DND-41 (cell line): Measurements from ENCODE around the gene GSDMA.

ENCODE experiments used
- ATAC-seq: fragments of 200-7000 bp; cut with Tn5 transposase; 3 replicates; pipeline ENCODE4 v1.9.1; 2021; ENCODE audit warnings: low read depth; ENCODE audit not compliant: insufficient read depth
- DNase-seq: peaks from one replicate; pipeline ENCODE4 v3.0.0-alpha.2; 2020
- H2AFZ ChIP-seq: 2 replicates; pipeline ENCODE4 v1.6.0; 2012; ENCODE audit warnings: low read depth, low read length
- H3K27ac ChIP-seq: 2 replicates; pipeline ENCODE4 v1.5.1; 2012; ENCODE audit warnings: low read length, inconsistent platforms
- H3K27me3 ChIP-seq: fragments of 200-600 bp; sonication (generic); 2 replicates; pipeline ENCODE4 v1.6.0; 2012; ENCODE audit warnings: low read length, mild to moderate bottlenecking, inconsistent platforms; ENCODE audit not compliant: insufficient read depth, poor library complexity
- H3K36me3 ChIP-seq: 2 replicates; pipeline ENCODE4 v1.5.1; 2012; ENCODE audit warnings: low read length, inconsistent platforms; ENCODE audit not compliant: insufficient read depth
- H3K4me1 ChIP-seq: 2 replicates; pipeline ENCODE4 v1.5.1; 2012; ENCODE audit warnings: mild to moderate bottlenecking, low read length; ENCODE audit not compliant: insufficient read depth
- H3K4me2 ChIP-seq: 2 replicates; pipeline ENCODE4 v1.6.0; 2012; ENCODE audit warnings: mild to moderate bottlenecking, moderate library complexity, low read length, inconsistent platforms; ENCODE audit not compliant: insufficient read depth
- H3K4me3 ChIP-seq, 2 experiments: fragments of 200-600 bp in 1 of 2; shearing (Covaris generic) in 1 of 2; 2 replicates each; pipeline ENCODE4 v1.5.1; 2012 to 2016; ENCODE audit warnings: inconsistent platforms in 2 of 2, low read length in 2 of 2, mild to moderate bottlenecking in 2 of 2, low read depth in 1 of 2, moderate library complexity in 1 of 2
- H3K79me2 ChIP-seq: 2 replicates; pipeline ENCODE4 v1.6.0; 2012; ENCODE audit warnings: low read length, inconsistent platforms; ENCODE audit not compliant: insufficient read depth
- H3K9ac ChIP-seq: 2 replicates; pipeline ENCODE4 v1.6.0; 2012; ENCODE audit warnings: low read depth, mild to moderate bottlenecking, inconsistent platforms, low read length, moderate library complexity
- H3K9me3 ChIP-seq: 2 replicates; pipeline ENCODE4 v1.5.1; 2012; ENCODE audit warnings: low read length, moderate library complexity, mild to moderate bottlenecking, inconsistent platforms; ENCODE audit not compliant: insufficient read depth, severe bottlenecking
- H4K20me1 ChIP-seq: 2 replicates; pipeline ENCODE4 v1.6.0; 2012; ENCODE audit warnings: low read length; ENCODE audit not compliant: insufficient read depth
- EZH2 ChIP-seq: IDR thresholded peaks from 3 replicates; pipeline ENCODE4 v1.6.1; 2012; ENCODE audit warnings: borderline replicate concordance, low read depth, mild to moderate bottlenecking, moderate library complexity, low read length, inconsistent platforms; ENCODE audit not compliant: severe bottlenecking
- TF ChIP-seq, protein P1 (sequence below): IDR thresholded peaks from 2 replicates; pipeline ENCODE4 v1.5.1; 2012; ENCODE audit warnings: borderline replicate concordance, low read length, moderate library complexity, mild to moderate bottlenecking; ENCODE audit not compliant: poor library complexity, severe bottlenecking; ENCODE audit errors: extremely low read depth

GSDMA gene

DNA sequence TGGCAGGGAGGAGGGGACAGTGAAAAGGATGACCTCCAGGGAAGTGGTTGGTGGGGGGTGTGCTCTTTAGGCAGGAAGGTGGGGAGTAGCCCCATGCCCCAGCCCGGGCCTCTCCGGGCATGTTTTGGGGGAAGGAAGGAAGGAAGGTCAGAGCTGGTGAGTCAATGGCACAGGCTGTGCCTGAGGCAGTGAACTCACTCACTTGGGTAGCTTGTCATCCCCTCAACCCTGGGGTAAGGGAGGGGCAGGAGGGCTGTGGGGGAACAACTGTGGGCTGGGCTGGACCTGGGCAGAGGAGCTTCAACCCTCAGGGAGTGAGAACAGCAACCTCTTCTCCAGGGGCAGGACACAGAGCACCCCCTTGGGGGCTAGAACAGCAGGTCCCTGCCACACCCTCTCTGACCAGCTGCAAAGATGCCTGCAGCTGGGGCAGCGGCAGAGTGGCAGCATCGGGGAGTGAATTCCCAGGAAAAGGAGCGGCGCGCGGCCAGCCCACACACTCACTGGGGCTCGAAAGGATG lies 58.7 kb downstream of the GSDMA start:
- H3K4me1 ChIP-seq = no peaks in the 10 kb centered on the region
- no peak overlapping the region for H3K4me2 ChIP-seq
- ATAC-seq (no peak), DNase-seq (no peak)
- peaks cover 69% of the 10 kb centered on the region for H3K36me3 ChIP-seq
- H3K79me2 ChIP-seq = no peaks in the 10 kb centered on the region
- H3K4me3 ChIP-seq = no peak overlapping the region
- no peak overlapping the region for H3K27ac ChIP-seq
- H3K27me3 ChIP-seq = no peaks in the 10 kb centered on the region
- no peak overlapping the region for H3K9ac ChIP-seq
- H4K20me1 ChIP-seq = no peaks in the 10 kb centered on the region
- no peak overlapping the region for H2AFZ ChIP-seq
- TF ChIP-seq EZH2 = no peak
- TF ChIP-seq, protein P1, sequence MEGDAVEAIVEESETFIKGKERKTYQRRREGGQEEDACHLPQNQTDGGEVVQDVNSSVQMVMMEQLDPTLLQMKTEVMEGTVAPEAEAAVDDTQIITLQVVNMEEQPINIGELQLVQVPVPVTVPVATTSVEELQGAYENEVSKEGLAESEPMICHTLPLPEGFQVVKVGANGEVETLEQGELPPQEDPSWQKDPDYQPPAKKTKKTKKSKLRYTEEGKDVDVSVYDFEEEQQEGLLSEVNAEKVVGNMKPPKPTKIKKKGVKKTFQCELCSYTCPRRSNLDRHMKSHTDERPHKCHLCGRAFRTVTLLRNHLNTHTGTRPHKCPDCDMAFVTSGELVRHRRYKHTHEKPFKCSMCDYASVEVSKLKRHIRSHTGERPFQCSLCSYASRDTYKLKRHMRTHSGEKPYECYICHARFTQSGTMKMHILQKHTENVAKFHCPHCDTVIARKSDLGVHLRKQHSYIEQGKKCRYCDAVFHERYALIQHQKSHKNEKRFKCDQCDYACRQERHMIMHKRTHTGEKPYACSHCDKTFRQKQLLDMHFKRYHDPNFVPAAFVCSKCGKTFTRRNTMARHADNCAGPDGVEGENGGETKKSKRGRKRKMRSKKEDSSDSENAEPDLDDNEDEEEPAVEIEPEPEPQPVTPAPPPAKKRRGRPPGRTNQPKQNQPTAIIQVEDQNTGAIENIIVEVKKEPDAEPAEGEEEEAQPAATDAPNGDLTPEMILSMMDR = no peak
- no peaks in the 10 kb centered on the region for H3K9me3 ChIP-seq

DNA sequence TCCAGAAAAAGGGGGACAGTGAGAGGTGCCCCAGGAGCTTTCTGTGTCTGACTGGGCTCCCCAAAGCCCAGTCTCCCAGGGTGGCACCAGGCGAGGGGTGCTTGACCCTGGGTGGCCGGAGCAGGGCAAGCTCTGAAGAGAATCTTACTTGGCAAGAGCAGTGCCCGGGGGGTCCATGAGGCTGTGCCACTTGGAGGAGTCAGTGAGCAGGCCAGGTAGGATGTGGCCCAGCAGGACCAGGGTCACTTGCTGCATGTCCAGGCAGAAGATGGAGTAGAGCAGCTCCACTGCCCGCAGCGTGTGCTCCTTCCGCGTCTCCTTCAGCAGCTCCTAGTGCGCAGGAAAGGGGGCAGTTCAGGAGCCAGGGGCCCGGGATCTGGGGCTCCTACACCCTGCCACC lies 59.7 kb downstream of the GSDMA start:
- Histone ChIP-seq H3K27me3 (no peaks in the 10 kb centered on the region), H3K79me2 (no peaks in the 10 kb centered on the region), H3K9ac (no peak overlapping the region), H3K36me3 (peaks cover 78% of the 10 kb centered on the region), H4K20me1 (no peaks in the 10 kb centered on the region), H3K4me3 (no peak overlapping the region), H2AFZ (no peak overlapping the region), H3K4me1 (no peaks in the 10 kb centered on the region), H3K4me2 (no peak overlapping the region), H3K27ac (no peak overlapping the region), H3K9me3 (no peaks in the 10 kb centered on the region)
- DNase-seq = no peak
- ATAC-seq = no peak
- no peak for TF ChIP-seq EZH2

GRCh38 chr17:40022961-40023541 lies 60.2 kb downstream of the GSDMA start:
- no peak overlapping the region for H3K4me3 ChIP-seq
- no peak overlapping the region for H2AFZ ChIP-seq
- no peaks in the 10 kb centered on the region for H4K20me1 ChIP-seq
- no peak for ATAC-seq
- no peaks in the 10 kb centered on the region for H3K4me1 ChIP-seq
- peaks cover 82% of the 10 kb centered on the region for H3K36me3 ChIP-seq
- H3K27me3 ChIP-seq = no peaks in the 10 kb centered on the region
- H3K4me2 ChIP-seq = no peak overlapping the region
- H3K9me3 ChIP-seq = no peaks in the 10 kb centered on the region
- DNase-seq = no peak
- TF ChIP-seq, protein P1 = no peak
- no peak for TF ChIP-seq EZH2
- no peaks in the 10 kb centered on the region for H3K79me2 ChIP-seq
- H3K9ac ChIP-seq = no peak overlapping the region
- H3K27ac ChIP-seq = no peak overlapping the region

DNA sequence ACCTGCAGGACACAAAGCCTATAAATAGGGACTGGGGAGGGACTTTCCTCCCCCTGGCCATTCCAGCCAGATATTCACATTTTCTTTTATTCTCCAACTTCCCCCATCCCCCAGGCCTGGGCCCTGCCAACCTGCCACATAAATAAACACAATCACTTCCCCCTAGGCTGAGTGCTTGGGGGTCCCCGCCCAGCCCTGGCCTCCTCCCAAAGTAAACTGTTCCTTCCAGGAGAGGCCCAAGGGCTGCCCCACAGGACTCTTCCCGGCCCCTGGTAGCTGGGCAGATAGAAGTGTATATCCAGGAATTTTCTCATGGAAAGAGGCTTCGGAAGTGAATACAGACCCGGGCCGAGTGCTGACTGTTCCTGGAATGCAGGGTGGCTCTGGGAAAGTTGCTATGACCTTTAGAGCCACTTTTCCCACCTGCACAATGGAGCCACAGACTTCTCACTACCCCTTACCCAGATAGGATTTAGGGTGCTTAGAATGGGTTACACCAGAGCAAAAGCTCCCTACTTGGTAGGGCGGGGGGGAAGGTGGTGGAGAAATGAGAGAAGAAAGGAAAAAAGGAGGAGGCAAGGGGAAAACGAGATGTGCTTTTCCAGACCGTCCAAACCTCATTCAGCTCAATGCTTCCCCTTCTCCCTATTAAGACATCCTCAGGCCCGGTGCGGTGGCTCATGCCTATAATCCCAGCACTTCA lies 60.9 kb downstream of the GSDMA start:
- H3K27me3 ChIP-seq = no peaks in the 10 kb centered on the region
- no peaks in the 10 kb centered on the region for H3K9me3 ChIP-seq
- no peaks in the 10 kb centered on the region for H3K4me1 ChIP-seq
- H3K36me3 ChIP-seq = peaks cover 85% of the 10 kb centered on the region
- H3K79me2 ChIP-seq = no peaks in the 10 kb centered on the region
- H2AFZ ChIP-seq = no peak overlapping the region
- H4K20me1 ChIP-seq = no peaks in the 10 kb centered on the region
- no peak overlapping the region for H3K4me2 ChIP-seq
- DNase-seq (no peak), ATAC-seq (no peak)
- H3K27ac ChIP-seq = no peak overlapping the region
- no peak overlapping the region for H3K4me3 ChIP-seq
- no peak overlapping the region for H3K9ac ChIP-seq
- TF ChIP-seq, protein P1 = no peak
- no peak for TF ChIP-seq EZH2
